Brain microvascular endothelial cell (primary cell): ENCODE measurements around the gene KRT81.
"Not testable (repeated sequence)": the region's sequence is repeated elsewhere in the genome, so short reads cannot be mapped to it uniquely, and the experiment has no call there.

ENCODE experiments used
- DNase-seq: peaks from one replicate; pipeline ENCODE4 v3.0.0-alpha.2; 2020
- H3K27ac ChIP-seq: fragments of 250-450 bp; sonication (Bioruptor Pico); 2 replicates; pipeline ENCODE4 v1.5.1; 2020; ENCODE audit warnings: mild to moderate bottlenecking, moderate library complexity
- H3K27me3 ChIP-seq: fragments of 250-450 bp; sonication (Bioruptor Pico); replicated peaks from 2 replicates; pipeline ENCODE4 v1.5.1; 2020; ENCODE audit warnings: mild to moderate bottlenecking
- H3K36me3 ChIP-seq: fragments of 250-450 bp; sonication (Bioruptor Pico); replicated peaks from 2 replicates; pipeline ENCODE4 v1.5.1; 2020; ENCODE audit warnings: mild to moderate bottlenecking
- H3K4me3 ChIP-seq: 2 replicates; pipeline ENCODE4 v1.5.1; 2011; ENCODE audit warnings: low read depth, mild to moderate bottlenecking, control low read depth, low read length, moderate library complexity
- in situ Hi-C: cut with HindIII; loops from 2 replicates; pipeline ENCODE4 v1.10.0; 2017; ENCODE audit warnings: low sequenced_read_pairs, low pct_ligation_motif_present
- TF ChIP-seq, protein P1 (sequence below): IDR thresholded peaks from 2 replicates; pipeline ENCODE4 v1.5.1; 2011; ENCODE audit warnings: low read depth, mild to moderate bottlenecking, moderate library complexity, low read length, control low read depth, inconsistent platforms; ENCODE audit errors: missing control alignments

KRT81 gene

DNA sequence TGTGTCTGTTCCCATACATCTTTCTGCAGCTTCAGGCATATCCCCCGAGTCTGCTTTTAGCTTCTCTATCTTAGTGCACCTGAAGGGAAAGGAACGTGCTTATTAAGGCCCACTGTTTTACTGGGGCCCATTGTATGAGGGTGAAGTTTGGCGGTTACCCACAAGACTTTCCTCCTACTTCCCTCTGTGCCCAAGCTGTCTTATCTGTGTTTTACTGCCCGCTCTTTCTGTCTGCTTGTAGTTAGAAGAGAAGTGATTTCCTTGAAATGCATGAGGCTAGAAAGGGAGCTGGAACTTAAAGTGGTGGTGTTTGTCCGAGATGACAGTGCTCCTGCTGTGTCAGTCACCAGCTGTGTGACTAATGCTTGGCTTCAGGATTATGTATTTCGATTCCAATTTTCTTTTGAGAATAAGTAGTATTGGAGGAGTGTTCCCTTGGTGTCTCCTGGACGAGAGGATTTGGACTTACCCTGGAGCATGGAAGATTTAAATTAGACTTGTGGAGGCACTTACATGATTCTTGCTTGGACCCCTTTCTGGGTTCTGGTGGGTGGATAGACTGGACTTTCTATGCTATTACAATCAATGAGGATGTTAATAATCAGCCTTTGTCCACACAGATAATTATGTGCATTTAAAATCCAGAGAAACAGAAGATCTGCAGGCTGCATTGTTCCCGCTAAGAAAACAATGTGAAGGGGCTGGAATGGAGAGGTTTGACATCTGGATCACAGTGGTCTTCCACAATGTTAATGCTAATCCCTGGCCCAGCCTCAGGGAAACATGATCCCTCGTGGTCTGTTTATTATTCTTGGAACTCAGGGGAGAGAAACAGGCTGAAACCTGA, 30.8 kb downstream of the KRT81 start:
- no peak for DNase-seq
- Histone ChIP-seq H3K36me3 (no peaks in the 10 kb centered on the region), H3K27me3 (peaks cover 7% of the 10 kb centered on the region), H3K4me3 (no peak overlapping the region), H3K27ac (no peak overlapping the region)
- in situ Hi-C loops = no loop called here
- TF ChIP-seq, protein P1, sequence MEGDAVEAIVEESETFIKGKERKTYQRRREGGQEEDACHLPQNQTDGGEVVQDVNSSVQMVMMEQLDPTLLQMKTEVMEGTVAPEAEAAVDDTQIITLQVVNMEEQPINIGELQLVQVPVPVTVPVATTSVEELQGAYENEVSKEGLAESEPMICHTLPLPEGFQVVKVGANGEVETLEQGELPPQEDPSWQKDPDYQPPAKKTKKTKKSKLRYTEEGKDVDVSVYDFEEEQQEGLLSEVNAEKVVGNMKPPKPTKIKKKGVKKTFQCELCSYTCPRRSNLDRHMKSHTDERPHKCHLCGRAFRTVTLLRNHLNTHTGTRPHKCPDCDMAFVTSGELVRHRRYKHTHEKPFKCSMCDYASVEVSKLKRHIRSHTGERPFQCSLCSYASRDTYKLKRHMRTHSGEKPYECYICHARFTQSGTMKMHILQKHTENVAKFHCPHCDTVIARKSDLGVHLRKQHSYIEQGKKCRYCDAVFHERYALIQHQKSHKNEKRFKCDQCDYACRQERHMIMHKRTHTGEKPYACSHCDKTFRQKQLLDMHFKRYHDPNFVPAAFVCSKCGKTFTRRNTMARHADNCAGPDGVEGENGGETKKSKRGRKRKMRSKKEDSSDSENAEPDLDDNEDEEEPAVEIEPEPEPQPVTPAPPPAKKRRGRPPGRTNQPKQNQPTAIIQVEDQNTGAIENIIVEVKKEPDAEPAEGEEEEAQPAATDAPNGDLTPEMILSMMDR = no peak

DNA sequence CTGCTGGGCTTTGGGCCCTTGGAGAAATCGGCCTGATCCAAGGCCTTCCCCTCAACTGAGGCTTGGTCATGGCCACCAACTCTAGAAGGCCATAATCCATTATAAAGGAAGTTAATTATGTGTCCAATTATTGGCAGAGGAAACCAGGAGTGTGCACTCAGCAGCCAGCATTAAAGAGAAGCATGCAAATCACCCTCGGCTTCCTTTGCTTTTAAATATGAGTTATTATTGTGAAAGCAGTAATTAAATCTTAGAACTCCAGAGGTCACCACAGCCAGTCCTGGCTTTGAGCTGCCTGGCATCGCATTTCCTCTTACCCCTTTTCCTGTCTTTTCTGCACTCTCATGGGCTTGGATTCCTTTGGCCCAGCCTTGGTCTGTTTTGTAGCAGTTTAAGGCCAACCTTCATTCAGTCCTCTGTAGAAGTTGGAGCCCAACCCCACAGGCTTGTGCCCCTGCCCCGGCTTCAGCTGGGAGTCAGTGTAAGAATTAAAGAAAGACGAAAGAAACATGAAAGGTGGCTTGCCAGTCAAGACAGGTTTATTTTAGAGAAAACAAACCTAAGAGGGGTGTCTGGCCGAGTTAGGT, 31.6 kb downstream of the KRT81 start:
- DNase-seq = no peak
- TF ChIP-seq, protein P1 = no peak
- in situ Hi-C loops = no loop called here
- Histone ChIP-seq H3K4me3 (no peak overlapping the region), H3K27me3 (peaks cover 7% of the 10 kb centered on the region), H3K27ac (no peak overlapping the region), H3K36me3 (no peaks in the 10 kb centered on the region)

DNA sequence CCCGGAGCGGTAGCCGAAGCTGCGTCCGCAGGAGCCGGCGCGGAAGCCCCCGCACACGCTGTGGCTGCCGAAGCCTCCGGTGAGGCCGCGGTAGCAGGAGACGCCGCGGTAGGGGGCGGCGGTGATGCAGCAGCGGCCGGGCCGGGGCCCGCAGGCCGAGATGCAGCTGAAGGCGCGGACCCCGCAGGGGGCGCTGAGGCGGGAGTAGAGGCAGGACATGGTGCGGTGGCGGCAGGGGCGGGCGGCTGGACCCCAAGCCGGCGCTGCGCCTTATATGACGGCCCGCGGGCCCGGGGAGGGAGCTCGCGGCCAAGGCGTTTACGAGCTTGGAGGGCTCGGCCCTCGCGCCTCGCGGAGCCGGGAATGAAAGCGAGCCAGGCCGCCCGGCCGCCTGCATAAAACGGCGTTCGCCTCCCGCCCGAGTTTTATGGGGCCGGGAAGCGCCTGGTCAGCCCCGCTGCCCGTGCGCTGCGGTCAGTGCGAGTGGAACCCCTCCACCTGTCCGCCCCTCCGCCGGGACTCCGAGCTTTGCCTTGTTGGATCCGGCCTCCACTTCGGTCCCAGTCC, 32.9 kb downstream of the KRT81 start:
- H3K27me3 ChIP-seq = peaks cover 7% of the 10 kb centered on the region
- no peaks in the 10 kb centered on the region for H3K36me3 ChIP-seq
- in situ Hi-C loops = no loop called here
- no peak overlapping the region for H3K27ac ChIP-seq
- H3K4me3 ChIP-seq = peak overlapping the region; percentile 22
- TF ChIP-seq, protein P1 = no peak
- no peak for DNase-seq

DNA sequence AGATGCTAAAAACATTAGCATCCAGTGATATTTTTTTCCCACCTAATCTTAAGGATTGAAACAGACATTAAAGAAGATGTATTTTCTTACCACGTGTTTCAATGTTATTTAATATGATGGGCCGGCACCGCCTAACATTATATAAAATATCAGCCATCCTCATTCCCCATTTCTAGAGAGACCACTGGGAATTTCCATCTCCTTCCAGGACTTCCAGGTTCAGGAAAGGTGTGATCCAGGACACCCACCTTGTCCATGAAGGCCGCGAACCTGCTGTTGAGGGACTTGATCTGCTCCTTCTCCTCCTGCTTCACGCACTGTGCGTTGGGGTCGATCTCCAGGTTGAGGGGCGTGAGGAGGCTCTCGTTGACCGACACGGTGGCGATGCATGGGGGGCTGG, 33.4 kb downstream of the KRT81 start:
- H3K27me3 ChIP-seq, H3K36me3 ChIP-seq, DNase-seq, H3K4me3 ChIP-seq, H3K27ac ChIP-seq, in situ Hi-C loops: not testable (repeated sequence)

DNA sequence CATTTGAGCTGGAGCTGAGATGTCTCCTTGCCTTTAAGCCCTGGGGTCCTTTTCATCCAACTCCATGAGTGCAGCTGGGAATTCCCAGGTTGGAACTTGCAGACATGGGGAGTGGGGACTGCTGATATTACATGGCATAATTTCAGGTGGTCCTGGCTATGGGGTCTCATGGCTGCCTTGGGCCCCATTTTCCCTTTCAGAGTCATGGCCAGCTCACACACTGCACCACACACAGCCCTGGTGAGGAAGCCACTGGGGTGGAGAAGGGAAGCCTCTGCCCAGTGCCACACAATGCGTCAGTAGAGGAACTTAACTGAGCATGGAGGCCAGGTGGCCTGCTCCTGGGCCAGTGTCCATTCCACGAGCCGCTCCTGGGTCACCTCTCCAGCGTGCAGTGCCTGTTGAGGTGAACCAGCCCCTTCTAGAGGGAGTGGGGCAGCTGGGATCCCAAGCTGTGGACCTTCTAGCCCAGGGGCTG, 34.2 kb downstream of the KRT81 start:
- Histone ChIP-seq H3K36me3 (no peaks in the 10 kb centered on the region), H3K4me3 (no peak overlapping the region), H3K27me3 (peaks cover 7% of the 10 kb centered on the region), H3K27ac (no peak overlapping the region)
- TF ChIP-seq, protein P1 = no peak
- in situ Hi-C loops = no loop called here
- no peak for DNase-seq

DNA sequence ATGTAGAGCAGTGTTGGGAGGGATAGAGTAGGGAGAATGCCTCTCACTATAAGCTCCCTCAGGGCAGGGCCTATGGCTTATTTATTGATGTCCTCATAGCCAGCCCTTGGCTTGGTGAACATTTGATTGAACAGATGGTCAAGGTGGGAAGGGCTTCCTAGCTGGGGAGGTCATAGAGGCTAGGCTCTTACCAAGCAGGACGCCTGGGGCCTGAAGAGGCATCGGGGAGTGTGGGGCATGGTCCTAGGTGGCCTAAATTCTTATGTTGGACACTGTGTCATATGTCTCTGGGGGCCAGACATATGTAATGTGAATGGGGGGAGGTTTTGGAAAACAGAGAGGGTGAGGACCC, 34.8 kb downstream of the KRT81 start:
- no peak overlapping the region for H3K4me3 ChIP-seq
- no peaks in the 10 kb centered on the region for H3K36me3 ChIP-seq
- peaks cover 7% of the 10 kb centered on the region for H3K27me3 ChIP-seq
- H3K27ac ChIP-seq = no peak overlapping the region
- in situ Hi-C loops = no loop called here
- TF ChIP-seq, protein P1 = no peak
- DNase-seq = no peak
